ENCODE data around the gene ANO6.
"Not testable (repeated sequence)": the region's sequence is repeated elsewhere in the genome, so short reads cannot be mapped to it uniquely, and the experiment has no call there.

Gene ANO6

GRCh38 chr12:45215419-45216229 is at the start of gene ANO6:
ANO6 (plus strand) TSS chr12:45216095; CDS start chr12:45216322, 227 bp downstream.
- Mint-ChIP-seq H3K27me3 (no peaks in the 10 kb centered on the region), H3K4me1 (peaks cover 23% of the 10 kb centered on the region), H3K36me3 (no peaks in the 10 kb centered on the region), H3K27ac (peak within 1 kb of the TSS; percentile 83), H3K9me3 (no peaks in the 10 kb centered on the region), H3K4me3 (peak within 1 kb of the TSS; percentile 93)
- ATAC-seq: peak; percentile 86

- H3K27ac Mint-ChIP-seq: no peak overlapping the region
- H3K36me3 Mint-ChIP-seq: peaks cover 2% of the 10 kb centered on the region
- no peaks in the 10 kb centered on the region for H3K4me1 Mint-ChIP-seq
- H3K4me3 Mint-ChIP-seq: no peak overlapping the region
- no peak for ATAC-seq
- H3K27me3 Mint-ChIP-seq: peaks cover 5% of the 10 kb centered on the region
- H3K9me3 Mint-ChIP-seq: no peaks in the 10 kb centered on the region
These were observed 46.9 kb upstream of the ANO6 start for GRCh38 chr12:45168976-45169375.

- Mint-ChIP-seq H3K4me1 (no peaks in the 10 kb centered on the region), H3K36me3 (peaks cover 16% of the 10 kb centered on the region), H3K9me3 (no peaks in the 10 kb centered on the region), H3K27ac (no peak overlapping the region), H3K27me3 (no peaks in the 10 kb centered on the region), H3K4me3 (no peak overlapping the region)
- ATAC-seq: peak; percentile 66
These were observed 45.3 kb upstream of the ANO6 start for GRCh38 chr12:45170456-45171042.

GRCh38 chr12:45173293-45173692 is 42.6 kb upstream of the ANO6 start:
- Mint-ChIP-seq H3K9me3 (peaks cover 14% of the 10 kb centered on the region), H3K36me3 (peaks cover 42% of the 10 kb centered on the region)
- H3K27me3 Mint-ChIP-seq, H3K4me3 Mint-ChIP-seq, ATAC-seq, H3K27ac Mint-ChIP-seq, H3K4me1 Mint-ChIP-seq: not testable (repeated sequence)

- Mint-ChIP-seq H3K36me3 (peaks cover 50% of the 10 kb centered on the region), H3K4me1 (no peaks in the 10 kb centered on the region), H3K27ac (no peak overlapping the region), H3K9me3 (peaks cover 19% of the 10 kb centered on the region), H3K27me3 (no peaks in the 10 kb centered on the region), H3K4me3 (no peak overlapping the region)
- ATAC-seq: no peak
These were observed 41.3 kb upstream of the ANO6 start for GRCh38 chr12:45174595-45174994.

- Mint-ChIP-seq H3K36me3 (peaks cover 54% of the 10 kb centered on the region), H3K4me3 (no peak overlapping the region), H3K27ac (no peak overlapping the region), H3K4me1 (no peaks in the 10 kb centered on the region), H3K27me3 (no peaks in the 10 kb centered on the region), H3K9me3 (peaks cover 19% of the 10 kb centered on the region)
- no peak for ATAC-seq
These were observed 37.1 kb upstream of the ANO6 start for GRCh38 chr12:45178771-45179170.

GRCh38 chr12:45182511-45182910 is 33.4 kb upstream of the ANO6 start:
- no peak overlapping the region for H3K4me3 Mint-ChIP-seq
- H3K27ac Mint-ChIP-seq: no peak overlapping the region
- H3K27me3 Mint-ChIP-seq: no peaks in the 10 kb centered on the region
- peaks cover 19% of the 10 kb centered on the region for H3K4me1 Mint-ChIP-seq
- peaks cover 12% of the 10 kb centered on the region for H3K9me3 Mint-ChIP-seq
- ATAC-seq: no peak
- peaks cover 30% of the 10 kb centered on the region for H3K36me3 Mint-ChIP-seq

GRCh38 chr12:45183246-45183645 is 32.6 kb upstream of the ANO6 start:
- peaks cover 27% of the 10 kb centered on the region for H3K36me3 Mint-ChIP-seq
- ATAC-seq: no peak

GRCh38 chr12:45184147-45184963 is 31.5 kb upstream of the ANO6 start:
- no peak overlapping the region for H3K27ac Mint-ChIP-seq
- no peaks in the 10 kb centered on the region for H3K27me3 Mint-ChIP-seq
- H3K4me3 Mint-ChIP-seq: no peak overlapping the region

More at GRCh38 chr12:45183246-45183645, 32.6 kb upstream of the ANO6 start:
- Mint-ChIP-seq H3K27me3 (no peaks in the 10 kb centered on the region), H3K27ac (no peak overlapping the region), H3K4me3 (no peak overlapping the region), H3K4me1 (peaks cover 19% of the 10 kb centered on the region), H3K9me3 (peaks cover 5% of the 10 kb centered on the region)

GRCh38 chr12:45186762-45187161 is 29.1 kb upstream of the ANO6 start:
- Mint-ChIP-seq H3K27ac (no peak overlapping the region), H3K27me3 (no peaks in the 10 kb centered on the region), H3K4me3 (no peak overlapping the region), H3K36me3 (peaks cover 24% of the 10 kb centered on the region), H3K9me3 (no peaks in the 10 kb centered on the region), H3K4me1 (peaks cover 19% of the 10 kb centered on the region)
- ATAC-seq: no peak

More at GRCh38 chr12:45184147-45184963, 31.5 kb upstream of the ANO6 start:
- Mint-ChIP-seq H3K9me3 (no peaks in the 10 kb centered on the region), H3K4me1 (peaks cover 19% of the 10 kb centered on the region), H3K36me3 (peaks cover 23% of the 10 kb centered on the region)
- peak; percentile 45 for ATAC-seq

GRCh38 chr12:45189766-45190403 is 26.0 kb upstream of the ANO6 start:
- Mint-ChIP-seq H3K27me3 (no peaks in the 10 kb centered on the region), H3K4me3 (no peak overlapping the region), H3K27ac (no peak overlapping the region), H3K9me3 (no peaks in the 10 kb centered on the region), H3K36me3 (peaks cover 24% of the 10 kb centered on the region), H3K4me1 (peaks cover 14% of the 10 kb centered on the region)
- ATAC-seq: no peak

- Mint-ChIP-seq H3K4me1 (peaks cover 6% of the 10 kb centered on the region), H3K27me3 (no peaks in the 10 kb centered on the region), H3K4me3 (no peak overlapping the region), H3K36me3 (peaks cover 19% of the 10 kb centered on the region), H3K27ac (no peak overlapping the region), H3K9me3 (no peaks in the 10 kb centered on the region)
- no peak for ATAC-seq
These were observed 24.7 kb upstream of the ANO6 start for GRCh38 chr12:45191239-45191638.

- Mint-ChIP-seq H3K27me3 (no peaks in the 10 kb centered on the region), H3K4me1 (peaks cover 6% of the 10 kb centered on the region), H3K27ac (no peak overlapping the region), H3K9me3 (no peaks in the 10 kb centered on the region), H3K36me3 (peaks cover 13% of the 10 kb centered on the region), H3K4me3 (no peak overlapping the region)
- ATAC-seq: no peak
These were observed 23.2 kb upstream of the ANO6 start for GRCh38 chr12:45192707-45193106.

- H3K9me3 Mint-ChIP-seq: no peaks in the 10 kb centered on the region
- no peak overlapping the region for H3K27ac Mint-ChIP-seq
- H3K27me3 Mint-ChIP-seq: no peaks in the 10 kb centered on the region
- H3K4me1 Mint-ChIP-seq: peaks cover 7% of the 10 kb centered on the region
- no peak overlapping the region for H3K4me3 Mint-ChIP-seq
- no peaks in the 10 kb centered on the region for H3K36me3 Mint-ChIP-seq
- no peak for ATAC-seq
These were observed 15.3 kb upstream of the ANO6 start for GRCh38 chr12:45200491-45201043.

GRCh38 chr12:45203767-45204166 is 12.1 kb upstream of the ANO6 start:
- H3K4me3 Mint-ChIP-seq: no peak overlapping the region
- no peaks in the 10 kb centered on the region for H3K36me3 Mint-ChIP-seq
- H3K27me3 Mint-ChIP-seq: no peaks in the 10 kb centered on the region
- H3K4me1 Mint-ChIP-seq: peaks cover 13% of the 10 kb centered on the region
- no peaks in the 10 kb centered on the region for H3K9me3 Mint-ChIP-seq
- ATAC-seq: no peak
- no peak overlapping the region for H3K27ac Mint-ChIP-seq

All from stimulated activated memory B cell treated with anti-CD40 and anti-IgM and Interleukin-4, amounts not matched to agents 10 μg/mL and 1 μg/mL and 100 μg/mL, for 72 hours (primary cell).